ENCODE data around the gene PTHLH.

Gene PTHLH

DNA sequence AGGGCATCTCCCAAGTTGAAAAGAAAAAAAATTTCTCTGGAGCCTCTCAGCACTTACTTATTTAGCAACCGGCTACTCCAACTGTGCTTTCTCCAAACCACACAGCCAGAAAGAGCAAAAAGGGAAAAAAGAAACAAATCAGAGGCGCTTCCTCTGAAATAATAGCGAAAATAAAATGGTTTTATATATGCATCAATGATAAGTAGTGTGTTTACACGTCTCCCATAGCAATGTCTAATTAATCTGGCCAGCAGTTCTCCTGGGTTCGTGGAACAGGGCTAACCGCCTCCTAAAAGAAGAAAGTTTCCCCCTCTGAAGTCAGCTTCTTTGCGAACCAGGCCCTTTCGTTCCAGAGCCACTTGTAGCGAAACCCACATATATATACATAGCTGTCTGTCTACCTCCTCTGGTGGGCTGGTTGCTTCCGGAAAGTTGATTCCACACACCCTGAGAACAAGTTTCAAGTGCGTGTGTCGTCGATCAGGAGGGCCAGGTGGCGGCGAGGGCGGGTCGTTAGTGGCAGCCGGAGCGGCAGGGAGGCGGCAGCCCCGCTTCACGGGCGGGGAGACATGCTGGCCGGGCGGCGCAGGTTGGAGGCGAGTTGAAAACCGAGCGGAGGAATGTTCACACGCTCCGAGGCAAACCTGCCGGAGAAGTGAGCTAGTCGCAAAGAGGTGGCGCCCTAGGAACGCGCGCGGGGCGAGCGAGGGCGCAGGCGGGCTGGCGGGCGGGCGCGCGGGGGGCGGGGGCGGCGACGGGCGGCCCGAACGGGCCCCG is 2.7 kb downstream of the PTHLH start:
- TF ChIP-seq FOXP2 (optimal IDR thresholded peaks at IDR 0.05; ENCODE audit: borderline replicate concordance, extremely low read depth, extremely low read length, insufficient read depth), result no peak
- TF ChIP-seq TAF1 (IDR thresholded peaks at IDR 0.05; ENCODE audit: borderline replicate concordance, insufficient read depth, low read length), result no peak
- TF ChIP-seq POLR2AphosphoS5 (IDR thresholded peaks at IDR 0.05; ENCODE audit: low read depth, low read length), result no peak
- no peak for TF ChIP-seq SIN3A (IDR thresholded peaks at IDR 0.05; ENCODE audit: borderline replicate concordance, insufficient read depth, low read length)
- TF ChIP-seq, protein P1, sequence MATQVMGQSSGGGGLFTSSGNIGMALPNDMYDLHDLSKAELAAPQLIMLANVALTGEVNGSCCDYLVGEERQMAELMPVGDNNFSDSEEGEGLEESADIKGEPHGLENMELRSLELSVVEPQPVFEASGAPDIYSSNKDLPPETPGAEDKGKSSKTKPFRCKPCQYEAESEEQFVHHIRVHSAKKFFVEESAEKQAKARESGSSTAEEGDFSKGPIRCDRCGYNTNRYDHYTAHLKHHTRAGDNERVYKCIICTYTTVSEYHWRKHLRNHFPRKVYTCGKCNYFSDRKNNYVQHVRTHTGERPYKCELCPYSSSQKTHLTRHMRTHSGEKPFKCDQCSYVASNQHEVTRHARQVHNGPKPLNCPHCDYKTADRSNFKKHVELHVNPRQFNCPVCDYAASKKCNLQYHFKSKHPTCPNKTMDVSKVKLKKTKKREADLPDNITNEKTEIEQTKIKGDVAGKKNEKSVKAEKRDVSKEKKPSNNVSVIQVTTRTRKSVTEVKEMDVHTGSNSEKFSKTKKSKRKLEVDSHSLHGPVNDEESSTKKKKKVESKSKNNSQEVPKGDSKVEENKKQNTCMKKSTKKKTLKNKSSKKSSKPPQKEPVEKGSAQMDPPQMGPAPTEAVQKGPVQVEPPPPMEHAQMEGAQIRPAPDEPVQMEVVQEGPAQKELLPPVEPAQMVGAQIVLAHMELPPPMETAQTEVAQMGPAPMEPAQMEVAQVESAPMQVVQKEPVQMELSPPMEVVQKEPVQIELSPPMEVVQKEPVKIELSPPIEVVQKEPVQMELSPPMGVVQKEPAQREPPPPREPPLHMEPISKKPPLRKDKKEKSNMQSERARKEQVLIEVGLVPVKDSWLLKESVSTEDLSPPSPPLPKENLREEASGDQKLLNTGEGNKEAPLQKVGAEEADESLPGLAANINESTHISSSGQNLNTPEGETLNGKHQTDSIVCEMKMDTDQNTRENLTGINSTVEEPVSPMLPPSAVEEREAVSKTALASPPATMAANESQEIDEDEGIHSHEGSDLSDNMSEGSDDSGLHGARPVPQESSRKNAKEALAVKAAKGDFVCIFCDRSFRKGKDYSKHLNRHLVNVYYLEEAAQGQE (IDR thresholded peaks at IDR 0.05; ENCODE audit: insufficient read depth in 1 of 2, low read depth in 2 of 2, low read length in 2 of 2), result no peak

DNA sequence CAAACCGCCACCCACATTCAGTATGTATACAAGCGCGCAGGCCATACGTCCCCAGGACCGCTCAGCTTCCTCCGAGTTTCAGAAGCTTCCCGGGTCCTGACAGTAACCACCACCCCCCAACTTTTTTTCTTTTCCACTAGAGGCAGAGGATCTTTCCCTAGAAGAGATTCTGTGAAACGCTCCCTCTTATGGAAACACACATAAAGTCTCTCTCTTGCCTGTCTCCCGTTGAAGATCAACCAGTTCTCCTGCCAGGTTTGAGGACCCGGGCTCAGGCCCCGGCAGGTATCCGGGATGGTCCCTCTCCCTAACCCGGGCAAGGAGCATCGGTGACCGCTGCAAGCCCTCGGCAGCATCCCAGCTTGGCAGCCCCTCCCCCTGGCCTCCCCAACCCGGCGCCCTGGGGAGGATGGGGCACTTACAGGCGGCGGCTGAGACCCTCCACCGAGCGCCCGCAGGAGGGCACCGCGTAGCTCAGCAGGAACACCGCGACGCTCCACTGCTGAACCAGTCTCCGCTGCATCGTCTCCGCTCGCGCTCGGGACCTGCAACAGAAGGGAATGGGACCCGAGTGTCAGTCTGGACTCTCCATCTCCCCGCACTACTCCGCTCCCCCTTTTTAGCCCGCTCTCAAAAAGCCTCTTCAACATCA is 3.4 kb downstream of the PTHLH start:
- TF ChIP-seq, protein P1 (IDR thresholded peaks at IDR 0.05; ENCODE audit: insufficient read depth in 1 of 2, low read depth in 2 of 2, low read length in 2 of 2), result no peak
- no peak for TF ChIP-seq TAF1 (IDR thresholded peaks at IDR 0.05; ENCODE audit: borderline replicate concordance, insufficient read depth, low read length)
- TF ChIP-seq POLR2AphosphoS5 (IDR thresholded peaks at IDR 0.05; ENCODE audit: low read depth, low read length), result no peak
- TF ChIP-seq FOXP2 (optimal IDR thresholded peaks at IDR 0.05; ENCODE audit: borderline replicate concordance, extremely low read depth, extremely low read length, insufficient read depth), result no peak
- no peak for TF ChIP-seq SIN3A (IDR thresholded peaks at IDR 0.05; ENCODE audit: borderline replicate concordance, insufficient read depth, low read length)

DNA sequence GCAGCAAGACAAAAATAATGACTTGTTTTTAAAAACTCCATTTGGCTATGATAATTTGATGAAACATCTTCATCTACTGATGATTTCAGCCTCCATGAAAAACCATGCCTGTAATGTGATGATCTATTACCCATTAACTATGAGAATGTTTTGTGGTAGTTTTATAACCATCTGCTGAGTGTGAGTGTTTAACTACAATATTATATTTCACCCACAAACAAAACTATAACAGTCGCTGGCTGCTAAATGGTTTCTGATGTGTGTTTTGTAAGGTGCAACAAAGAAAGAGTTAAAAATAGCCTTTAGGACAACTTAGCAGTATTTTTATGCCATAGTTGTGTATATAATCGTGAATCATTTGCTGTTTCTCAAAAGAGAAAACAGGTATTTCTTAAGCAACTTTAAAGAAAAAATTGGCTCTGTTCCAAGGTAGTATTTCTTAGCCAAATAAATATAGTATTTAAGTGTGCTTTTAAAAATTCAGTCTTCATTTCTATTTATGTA is 4.9 kb downstream of the PTHLH start:
- no peak for TF ChIP-seq FOXP2 (optimal IDR thresholded peaks at IDR 0.05; ENCODE audit: borderline replicate concordance, extremely low read depth, extremely low read length, insufficient read depth)
- TF ChIP-seq, protein P1 (IDR thresholded peaks at IDR 0.05; ENCODE audit: insufficient read depth in 1 of 2, low read depth in 2 of 2, low read length in 2 of 2), result no peak
- TF ChIP-seq SIN3A (IDR thresholded peaks at IDR 0.05; ENCODE audit: borderline replicate concordance, insufficient read depth, low read length), result no peak
- TF ChIP-seq TAF1 (IDR thresholded peaks at IDR 0.05; ENCODE audit: borderline replicate concordance, insufficient read depth, low read length), result no peak
- no peak for TF ChIP-seq POLR2AphosphoS5 (IDR thresholded peaks at IDR 0.05; ENCODE audit: low read depth, low read length)

DNA sequence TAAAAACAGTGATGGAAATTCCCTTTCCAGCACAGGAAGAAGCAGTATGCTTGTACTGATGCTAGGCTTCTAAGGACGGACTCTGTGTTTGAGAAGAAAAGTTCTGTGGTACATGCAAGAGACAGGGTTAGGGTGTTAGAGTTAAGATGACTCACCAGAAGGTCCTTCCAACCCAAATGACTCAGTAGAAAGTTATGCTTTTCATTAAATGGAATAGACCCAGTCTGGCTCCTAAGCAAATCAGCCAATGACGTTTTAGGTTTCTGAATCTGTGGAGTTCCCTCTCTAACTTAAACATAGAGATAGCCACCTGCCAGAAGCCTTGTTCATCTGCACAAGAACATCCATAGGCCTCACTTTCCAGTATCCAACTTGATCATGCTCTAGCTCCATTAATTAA is 5.7 kb downstream of the PTHLH start:
- no peak for TF ChIP-seq TAF1 (IDR thresholded peaks at IDR 0.05; ENCODE audit: borderline replicate concordance, insufficient read depth, low read length)
- no peak for TF ChIP-seq POLR2AphosphoS5 (IDR thresholded peaks at IDR 0.05; ENCODE audit: low read depth, low read length)
- no peak for TF ChIP-seq FOXP2 (optimal IDR thresholded peaks at IDR 0.05; ENCODE audit: borderline replicate concordance, extremely low read depth, extremely low read length, insufficient read depth)
- TF ChIP-seq, protein P1 (IDR thresholded peaks at IDR 0.05; ENCODE audit: insufficient read depth in 1 of 2, low read depth in 2 of 2, low read length in 2 of 2), result no peak
- TF ChIP-seq SIN3A (IDR thresholded peaks at IDR 0.05; ENCODE audit: borderline replicate concordance, insufficient read depth, low read length), result no peak
